SK-N-SH (cell line): ENCODE results near the gene RTF2. TPM values are rescaled to one million over a fixed set of nuclear protein-coding genes. Genes with fewer than 3 reads are reported as not detected.

Experiments
- CTCF ChIA-PET: fragments of 300-600, 350-600 bp; formaldehyde crosslinking; extraction: SDS; loops from one replicate; lab custom pipeline; 2021; lab: Yijun Ruan, JAX
- POLR2A ChIA-PET: fragments of 350-600 bp; sonication (Branson Sonifier 250); formaldehyde crosslinking; extraction: SDS; loops from one replicate; lab custom pipeline; 2020; ENCODE audit warnings: antibody characterized with exemption, inconsistent platforms; lab: Yijun Ruan, JAX
- DNase-seq: peaks from one replicate; pipeline ENCODE4 v3.0.0; 2012
- H2AFZ ChIP-seq: fragments of 200-600 bp; sonication (generic); 2 replicates; pipeline ENCODE4 v1.8.1; 2016; ENCODE audit warnings: antibody characterized with exemption, mild to moderate bottlenecking, low read depth
- H3F3A ChIP-seq: fragments of 200-600 bp; sonication (generic); replicated peaks from 2 replicates; pipeline ENCODE3; 2016; ENCODE audit warnings: antibody characterized with exemption, mild to moderate bottlenecking; ENCODE audit not compliant: insufficient read depth
- H3K27ac ChIP-seq, 2 experiments: fragments of 200-500 bp in 1 of 2; fragments of 200-600 bp in 1 of 2; sonication (Bioruptor generic) in 1 of 2; sonication (generic), shearing (Covaris generic) in 1 of 2; 2 replicates each; pipeline versions ENCODE4 v1.5.1 to v1.6.1; 2014 to 2016; ENCODE audit warnings: low read depth in 2 of 2, inconsistent platforms in 1 of 2, low read length in 1 of 2, mild to moderate bottlenecking in 1 of 2, mixed read lengths in 1 of 2
- H3K27me3 ChIP-seq: fragments of 200-600 bp; sonication (generic), shearing (Covaris generic); 2 replicates; pipeline ENCODE4 v1.6.1; 2016; ENCODE audit warnings: mixed run types; ENCODE audit not compliant: insufficient read depth
- H3K36me3 ChIP-seq, 2 experiments: fragments of 200-500 bp in 1 of 2; fragments of 200-600 bp in 1 of 2; sonication (Bioruptor generic) in 1 of 2; sonication (generic) in 1 of 2; replicated peaks in 1 of 2; 2 replicates each; pipeline versions ENCODE3 to v1.5.1; 2014 to 2016; ENCODE audit warnings: low read length in 1 of 2, mild to moderate bottlenecking in 1 of 2; ENCODE audit not compliant: insufficient read depth in 2 of 2, control insufficient read depth in 1 of 2
- H3K4me1 ChIP-seq, 2 experiments: fragments of 200-500 bp in 1 of 2; fragments of 200-600 bp in 1 of 2; sonication (Bioruptor generic) in 1 of 2; sonication (generic), shearing (Covaris generic) in 1 of 2; 2 replicates each; pipeline versions ENCODE4 v1.5.1 to v1.6.1; 2014 to 2016; ENCODE audit warnings: low read depth in 1 of 2, low read length in 1 of 2, mixed run types in 1 of 2; ENCODE audit not compliant: insufficient read depth in 2 of 2, control insufficient read depth in 1 of 2
- H3K4me2 ChIP-seq: fragments of 200-600 bp; sonication (generic), shearing (Covaris generic); 2 replicates; pipeline ENCODE4 v1.6.1; 2017; ENCODE audit warnings: mixed run types
- H3K4me3 ChIP-seq, 2 experiments: fragments of 200-500 bp in 1 of 2; fragments of 200-600 bp in 1 of 2; sonication (Bioruptor generic) in 1 of 2; sonication (generic), shearing (Covaris generic) in 1 of 2; 2 replicates each; pipeline versions ENCODE4 v1.5.1 to v1.8.1; 2014 to 2016; ENCODE audit warnings: low read depth in 2 of 2, inconsistent platforms in 1 of 2, low read length in 1 of 2, mild to moderate bottlenecking in 1 of 2, mixed read lengths in 1 of 2, moderate library complexity in 1 of 2
- H3K79me2 ChIP-seq: fragments of 200-600 bp; sonication (generic); 2 replicates; pipeline ENCODE4 v1.8.1; 2017; ENCODE audit warnings: mild to moderate bottlenecking; ENCODE audit not compliant: insufficient read depth
- H3K9ac ChIP-seq: fragments of 200-600 bp; sonication (generic); 2 replicates; pipeline ENCODE4 v1.6.1; 2017; ENCODE audit warnings: mixed run types
- H3K9me2 ChIP-seq: fragments of 200-600 bp; sonication (generic); 2 replicates; pipeline ENCODE4 v1.6.1; 2017; ENCODE audit warnings: mixed run types
- H3K9me3 ChIP-seq: fragments of 200-600 bp; sonication (generic); 2 replicates; pipeline ENCODE4 v1.6.1; 2017; ENCODE audit warnings: mixed run types, mild to moderate bottlenecking, moderate library complexity
- H4K20me1 ChIP-seq: fragments of 200-600 bp; sonication (generic); 2 replicates; pipeline ENCODE4 v1.6.1; 2017; ENCODE audit warnings: mild to moderate bottlenecking, mixed run types; ENCODE audit not compliant: insufficient read depth
- CHD2 ChIP-seq: fragments of 150-350 bp; IDR thresholded peaks from 2 replicates; pipeline ENCODE4 v1.6.1; 2018; ENCODE audit warnings: low read length; ENCODE audit not compliant: partially characterized antibody
- FOXM1 ChIP-seq: IDR thresholded peaks from 2 replicates; pipeline ENCODE4 v1.4.0; 2012; ENCODE audit warnings: low read depth, mild to moderate bottlenecking
- GATA2 ChIP-seq: sonication (generic); formaldehyde crosslinking; IDR thresholded peaks from 2 replicates; pipeline ENCODE4 v1.5.0; 2020; ENCODE audit warnings: mild to moderate bottlenecking, missing genetic modification reagents
- JUND ChIP-seq: IDR thresholded peaks from 2 replicates; pipeline ENCODE4 v1.4.0; 2012
- POLR2AphosphoS5 ChIP-seq: IDR thresholded peaks from 2 replicates; pipeline ENCODE4 v1.6.1; 2012; ENCODE audit warnings: low read depth, low read length
- RCOR1 ChIP-seq: fragments of 150-350 bp; IDR thresholded peaks from 2 replicates; pipeline ENCODE4 v1.6.1; 2017; ENCODE audit warnings: antibody characterized with exemption, low read length
- TAF1 ChIP-seq: IDR thresholded peaks from 2 replicates; pipeline ENCODE4 v1.6.1; 2012; ENCODE audit warnings: low read depth, mild to moderate bottlenecking, low read length, moderate library complexity, borderline replicate concordance
- USF1 ChIP-seq: IDR thresholded peaks from 2 replicates; pipeline ENCODE4 v1.4.0; 2012; ENCODE audit warnings: low read depth, borderline replicate concordance
- WGBS: methylation state at CpG from one replicate; pipeline ENCODE4 v1.1.6; 2017; ENCODE audit warnings: low lambda C conversion rate; 5-methylcytosine and 5-hydroxymethylcytosine counted together
- polyA plus RNA-seq, 3 experiments: library from polyadenylated mRNA; depleted of rRNA; stranded (reverse); fragments of >200 nt; gene quantifications; 2 replicates each; pipeline ENCODE4 v1.2.3, GENCODE V29; 2012
- TF ChIP-seq, protein P1 (sequence below): IDR thresholded peaks from 2 replicates; pipeline ENCODE4 v1.4.0; 2012; ENCODE audit warnings: low read depth, borderline replicate concordance

RTF2 gene
- polyA plus RNA-seq, 1 of the 3 experiments (the other 2 are of a cell fraction), result 78.2 TPM

DNA sequence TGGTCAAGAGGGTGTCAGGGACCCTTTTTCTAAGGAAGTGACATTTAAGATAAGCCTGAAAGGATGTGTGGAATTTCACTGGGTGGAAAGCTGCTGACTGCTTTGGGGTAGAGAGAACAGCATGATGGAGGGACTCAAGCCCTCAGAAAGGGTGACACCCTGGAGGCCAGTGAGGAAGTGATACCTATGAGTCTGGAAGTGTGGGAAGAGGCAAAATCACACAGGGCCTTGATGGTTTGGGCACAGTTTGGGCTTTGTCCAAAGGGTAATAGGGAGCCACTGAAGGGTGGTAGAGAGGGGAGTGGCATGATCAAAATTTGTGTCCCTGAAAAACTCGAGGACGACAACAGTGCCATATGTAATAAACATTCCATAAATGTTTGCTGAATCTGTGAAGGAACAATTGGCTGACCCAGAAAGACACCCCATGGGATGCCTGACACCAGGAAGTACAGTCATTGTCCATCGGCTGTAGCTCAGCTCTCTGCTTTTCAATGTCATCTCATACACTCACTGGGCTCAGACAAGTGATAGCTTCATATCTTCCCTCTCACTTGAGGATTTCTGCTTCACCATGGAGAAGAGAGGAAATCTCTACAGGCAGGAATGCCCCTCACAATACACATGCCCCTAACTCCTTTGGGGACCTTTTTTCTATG, 35.1 kb upstream of the RTF2 start:
- H3F3A ChIP-seq, result no peaks in the 10 kb centered on the region
- H4K20me1 ChIP-seq, result no peaks in the 10 kb centered on the region
- no peaks in the 10 kb centered on the region for H3K36me3 ChIP-seq
- POLR2A ChIA-PET, result no interaction called here
- no peaks in the 10 kb centered on the region; a peak in 1 of 4 replicates for H3K4me1 ChIP-seq
- no peak overlapping the region for H3K27ac ChIP-seq
- H3K27me3 ChIP-seq, result no peaks in the 10 kb centered on the region
- H3K9ac ChIP-seq, result no peak overlapping the region
- no peaks in the 10 kb centered on the region for H3K79me2 ChIP-seq
- DNase-seq, result no peak
- WGBS, result 51% methylated on average over 3 of the region's 3 CpGs
- H3K4me3 ChIP-seq, result no peak overlapping the region
- TF ChIP-seq, protein P1, sequence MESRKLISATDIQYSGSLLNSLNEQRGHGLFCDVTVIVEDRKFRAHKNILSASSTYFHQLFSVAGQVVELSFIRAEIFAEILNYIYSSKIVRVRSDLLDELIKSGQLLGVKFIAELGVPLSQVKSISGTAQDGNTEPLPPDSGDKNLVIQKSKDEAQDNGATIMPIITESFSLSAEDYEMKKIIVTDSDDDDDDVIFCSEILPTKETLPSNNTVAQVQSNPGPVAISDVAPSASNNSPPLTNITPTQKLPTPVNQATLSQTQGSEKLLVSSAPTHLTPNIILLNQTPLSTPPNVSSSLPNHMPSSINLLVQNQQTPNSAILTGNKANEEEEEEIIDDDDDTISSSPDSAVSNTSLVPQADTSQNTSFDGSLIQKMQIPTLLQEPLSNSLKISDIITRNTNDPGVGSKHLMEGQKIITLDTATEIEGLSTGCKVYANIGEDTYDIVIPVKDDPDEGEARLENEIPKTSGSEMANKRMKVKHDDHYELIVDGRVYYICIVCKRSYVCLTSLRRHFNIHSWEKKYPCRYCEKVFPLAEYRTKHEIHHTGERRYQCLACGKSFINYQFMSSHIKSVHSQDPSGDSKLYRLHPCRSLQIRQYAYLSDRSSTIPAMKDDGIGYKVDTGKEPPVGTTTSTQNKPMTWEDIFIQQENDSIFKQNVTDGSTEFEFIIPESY, result no peak
- TF ChIP-seq CHD2, result no peak
- TF ChIP-seq JUND, result no peak
- TF ChIP-seq, all 33 proteins: peak for 0
- peak overlapping the region; percentile 40; the same call in 1 of the 2 replicates for H2AFZ ChIP-seq
- H3K9me2 ChIP-seq, result no peaks in the 10 kb centered on the region
- H3K4me2 ChIP-seq, result no peak overlapping the region
- CTCF ChIA-PET, result interaction anchor here (1.3 to 1.5 kb wide), 2 partner anchors 14 to 35 kb away, joined by 3 read pairs; no protein-coding TSS in a partner anchor
- no peaks in the 10 kb centered on the region for H3K9me3 ChIP-seq

DNA sequence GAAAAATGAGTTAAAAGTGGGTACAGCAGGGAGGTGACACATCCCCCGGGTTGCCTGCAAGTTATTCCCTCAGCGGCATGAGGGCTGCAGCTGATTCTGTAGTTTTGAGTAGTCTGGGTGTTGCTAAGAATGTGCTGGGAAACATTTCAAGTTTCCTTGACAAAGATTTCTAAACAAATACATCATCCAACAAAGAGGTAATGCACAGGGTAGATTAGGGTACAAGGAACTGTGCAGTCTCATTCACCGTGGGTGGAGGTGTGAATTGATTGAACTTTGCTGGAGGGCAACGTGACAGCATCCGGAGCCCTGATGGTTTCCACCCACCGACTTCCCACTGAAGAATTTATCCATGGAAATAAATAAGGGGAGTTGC, 34.6 kb upstream of the RTF2 start:
- Histone ChIP-seq H3K27ac (no peak overlapping the region), H2AFZ (peak overlapping the region; percentile 40; the same call in 1 of the 2 replicates)

More for the DNA sequence above, 34.6 kb upstream of the RTF2 start:
- Histone ChIP-seq H3K4me1 (no peaks in the 10 kb centered on the region; a peak in 1 of 4 replicates), H3K27me3 (no peaks in the 10 kb centered on the region), H3K4me2 (no peak overlapping the region), H3K9ac (no peak overlapping the region), H3K79me2 (no peaks in the 10 kb centered on the region), H3K36me3 (no peaks in the 10 kb centered on the region), H3K9me2 (no peaks in the 10 kb centered on the region), H3K9me3 (no peaks in the 10 kb centered on the region), H4K20me1 (no peaks in the 10 kb centered on the region), H3F3A (peaks cover 2% of the 10 kb centered on the region), H3K4me3 (no peak overlapping the region)
- no peak for TF ChIP-seq POLR2AphosphoS5
- no peak for TF ChIP-seq GATA2 (CRISPR knock-in tag)
- TF ChIP-seq USF1, result no peak
- no peak for TF ChIP-seq TAF1
- TF ChIP-seq RCOR1, result no peak
- TF ChIP-seq FOXM1, result no peak
- ChIA-PET POLR2A (no interaction called here), CTCF (interaction anchor here (1.3 to 1.5 kb wide), 2 partner anchors 13 to 35 kb away, joined by 3 read pairs; no protein-coding TSS in a partner anchor)
- no peak for DNase-seq
- 32% methylated on average over 6 of the region's 6 CpGs for WGBS
